Measurements from ENCODE around the gene OR5AC2. TPM values are rescaled to one million over a fixed set of nuclear protein-coding genes. Genes with fewer than 3 reads are reported as not detected.

Gene OR5AC2
- total and polyA plus RNA-seq, 9 donors: not detected

DNA sequence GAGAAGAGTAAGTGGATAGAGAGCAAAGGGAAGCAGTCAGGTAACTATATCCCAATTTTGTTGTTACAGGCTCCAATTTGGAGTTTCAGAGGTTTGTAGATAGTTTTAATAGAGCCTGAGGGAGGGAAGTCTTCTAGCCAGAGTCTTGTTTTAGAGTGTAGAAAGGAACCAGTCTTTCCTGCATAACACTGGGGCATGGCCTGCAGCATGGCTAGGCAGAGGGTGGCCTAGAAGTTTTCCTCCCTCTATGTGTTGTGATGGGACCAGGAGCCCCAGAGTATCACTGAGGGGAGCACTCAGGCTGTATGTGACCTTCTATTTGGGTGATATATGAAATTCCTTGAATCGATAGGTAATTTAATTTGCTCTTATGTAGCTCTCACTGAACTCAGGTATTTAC, 29.3 kb upstream of the OR5AC2 start:
- TF ChIP-seq EP300 (IDR thresholded peaks at IDR 0.05): no peak
- TF ChIP-seq POLR2A (IDR thresholded peaks at IDR 0.05): no peak
- TF ChIP-seq CTCF (IDR thresholded peaks at IDR 0.05): no peak
- no peak for DNase-seq
- Histone ChIP-seq H3K36me3 (no peaks in the 10 kb centered on the region), H3K4me1 (ENCODE audit: insufficient read depth) (no peaks in the 10 kb centered on the region), H3K27me3 (no peaks in the 10 kb centered on the region), H3K9me3 (no peaks in the 10 kb centered on the region), H3K27ac (no peak overlapping the region), H3K4me3 (no peak overlapping the region)
- intact Hi-C loops (cut with DNase I): no loop called here
- 91 to 96% (median 95%) methylated on average over 1 of the region's 1 CpG for WGBS, 3 donors

DNA sequence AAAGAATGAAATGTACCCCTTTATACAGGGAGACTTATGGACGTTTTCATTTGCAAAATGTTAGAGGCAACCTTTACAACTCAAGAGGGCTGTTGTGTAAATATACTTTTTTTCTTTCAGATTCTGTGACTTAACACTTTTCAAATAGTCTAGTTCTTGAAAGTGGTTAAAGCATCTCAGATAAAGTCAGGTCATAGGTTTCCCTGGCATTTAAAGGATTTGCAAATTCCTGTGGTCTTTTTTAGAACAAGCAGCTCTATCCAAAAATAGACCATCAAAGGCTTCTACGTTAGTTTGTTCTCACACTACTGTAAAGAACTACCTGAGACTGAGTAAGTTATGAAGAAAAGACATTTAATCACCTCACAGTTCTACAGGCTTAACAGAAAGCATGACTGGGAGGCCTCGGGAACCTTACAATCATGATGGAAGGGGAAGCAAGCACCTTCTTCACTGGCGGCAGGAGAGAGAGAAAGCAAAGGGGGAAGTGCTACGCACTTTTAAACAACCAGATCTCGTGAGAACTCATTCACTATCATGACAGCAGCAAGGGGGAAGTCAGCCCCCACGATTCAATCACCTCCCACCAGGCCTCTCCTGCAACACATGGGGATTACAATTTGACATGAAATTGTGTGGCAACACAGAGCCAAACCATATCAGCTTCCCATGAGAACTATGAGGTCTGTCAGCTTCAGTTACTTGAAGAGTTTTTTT, 28.6 kb upstream of the OR5AC2 start:
- intact Hi-C loops (cut with DNase I): no loop called here
- no peak overlapping the region for H3K27ac ChIP-seq
- H3K36me3 ChIP-seq: no peaks in the 10 kb centered on the region
- H3K9me3 ChIP-seq: no peaks in the 10 kb centered on the region
- whole genome bisulfite sequencing, 3 donors: 36 to 45% (median 43%) methylated on average over 7 of the region's 7 CpGs
- no peak overlapping the region for H3K4me3 ChIP-seq
- no peaks in the 10 kb centered on the region for H3K27me3 ChIP-seq
- TF ChIP-seq POLR2A (IDR thresholded peaks at IDR 0.05): no peak
- TF ChIP-seq EP300 (IDR thresholded peaks at IDR 0.05): no peak
- TF ChIP-seq CTCF (IDR thresholded peaks at IDR 0.05): no peak
- H3K4me1 ChIP-seq (ENCODE audit: insufficient read depth): no peaks in the 10 kb centered on the region
- DNase-seq: no peak

DNA sequence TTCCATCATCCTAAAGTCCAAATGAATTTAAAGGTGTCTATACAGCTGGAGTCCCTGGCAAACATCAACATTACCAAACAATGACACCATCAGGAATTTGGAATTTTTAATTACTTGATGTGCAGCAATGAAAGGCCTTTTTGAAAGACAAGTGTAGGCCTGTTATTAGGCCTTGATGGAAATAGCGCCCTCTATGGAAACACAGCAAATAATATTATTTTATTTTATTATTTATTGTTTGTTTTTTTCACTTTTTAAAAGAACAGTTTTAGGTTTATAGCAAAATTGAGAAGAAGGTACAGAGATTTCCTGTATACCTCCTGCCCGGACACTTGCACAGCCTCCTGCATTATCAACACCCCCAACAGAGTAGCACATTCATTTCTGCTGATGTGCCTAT, 18.1 kb upstream of the OR5AC2 start:
- Histone ChIP-seq H3K4me3 (no peak overlapping the region), H3K27me3 (no peaks in the 10 kb centered on the region), H3K27ac (no peak overlapping the region), H3K36me3 (no peaks in the 10 kb centered on the region), H3K9me3 (no peaks in the 10 kb centered on the region), H3K4me1 (ENCODE audit: insufficient read depth) (no peaks in the 10 kb centered on the region)
- TF ChIP-seq POLR2A (IDR thresholded peaks at IDR 0.05) (no peak), EP300 (IDR thresholded peaks at IDR 0.05) (no peak), CTCF (IDR thresholded peaks at IDR 0.05) (no peak)
- WGBS, 3 donors: 50 to 57% (median 52%) methylated on average over 2 of the region's 2 CpGs
- intact Hi-C loops (cut with DNase I): no loop called here
- DNase-seq: no peak

- no peaks in the 10 kb centered on the region for H3K9me3 ChIP-seq
- intact Hi-C loops (cut with DNase I): no loop called here
- H3K27me3 ChIP-seq: no peaks in the 10 kb centered on the region
- H3K4me3 ChIP-seq: no peak overlapping the region
- H3K27ac ChIP-seq: no peak overlapping the region
- no peak for TF ChIP-seq EP300 (IDR thresholded peaks at IDR 0.05)
- no peak for TF ChIP-seq POLR2A (IDR thresholded peaks at IDR 0.05)
- no peaks in the 10 kb centered on the region for H3K4me1 ChIP-seq (ENCODE audit: insufficient read depth)
- DNase-seq: no peak
- H3K36me3 ChIP-seq: no peaks in the 10 kb centered on the region
- 18 to 32% (median 19%) methylated on average over 2 of the region's 2 CpGs for WGBS, 3 donors
These were observed 16.1 kb upstream of the OR5AC2 start for GRCh38 chr3:98070840-98071239.

DNA sequence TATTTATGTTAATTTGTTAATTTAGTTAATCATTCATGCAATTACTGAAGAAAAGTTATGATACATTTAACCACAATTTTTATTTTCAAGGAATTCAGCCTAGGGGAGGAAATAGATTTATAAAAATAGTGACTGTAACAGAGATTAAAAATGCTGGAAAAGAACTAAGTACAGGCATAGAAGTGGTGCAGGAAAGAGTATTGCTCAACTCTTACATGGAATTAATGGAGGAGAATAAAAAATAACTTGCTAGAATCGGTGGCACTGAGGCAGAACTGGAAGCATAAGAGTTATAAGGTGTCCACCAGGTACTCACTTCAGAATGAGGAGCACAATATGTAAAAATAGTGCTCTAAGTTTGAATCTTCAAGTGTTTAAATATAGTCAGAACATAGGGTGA, 13.5 kb upstream of the OR5AC2 start:
- H3K27me3 ChIP-seq: no peaks in the 10 kb centered on the region
- no peaks in the 10 kb centered on the region for H3K36me3 ChIP-seq
- 34 to 42% (median 41%) methylated on average over 1 of the region's 1 CpG for WGBS, 3 donors
- no peaks in the 10 kb centered on the region for H3K4me1 ChIP-seq (ENCODE audit: insufficient read depth)
- no peaks in the 10 kb centered on the region for H3K9me3 ChIP-seq
- TF ChIP-seq POLR2A (IDR thresholded peaks at IDR 0.05): no peak
- no peak for TF ChIP-seq CTCF (IDR thresholded peaks at IDR 0.05)
- no peak for TF ChIP-seq EP300 (IDR thresholded peaks at IDR 0.05)
- no peak for DNase-seq
- intact Hi-C loops (cut with DNase I): no loop called here
- no peak overlapping the region for H3K4me3 ChIP-seq
- no peak overlapping the region for H3K27ac ChIP-seq

All from ovary (tissue), 9 donors.